ENCODE data around the gene MIEF2.

- TF ChIP-seq POLR2AphosphoS5 (IDR thresholded peaks at IDR 0.05; ENCODE audit: low read depth, low read length) (no peak), CTCF (IDR thresholded peaks at IDR 0.05) (no peak), REST (IDR thresholded peaks at IDR 0.05; ENCODE audit: insufficient read depth in 1 of 2, low read depth in 2 of 2, low read length in 1 of 2) (no peak)
These were observed 31.2 kb upstream of the MIEF2 start for GRCh38 chr17:18229254-18229653.

Measured in Panc1 (cell line).